Endothelial cell of umbilical vein (primary cell): ENCODE results near the gene SPECC1L. TPM values are rescaled to one million over a fixed set of nuclear protein-coding genes. Genes with fewer than 3 reads are reported as not detected.

Source experiments
- BruUV-seq: library from RNA; stranded (reverse); fragments of 400-500 nt; replicated peaks from 2 replicates; lab custom pipeline; 2021; lab: Mats Ljungman, UMichigan
- CTCF ChIA-PET: fragments of 300-600, 350-600 bp; sonication (Branson Sonifier 250); formaldehyde crosslinking; loops from one replicate; lab custom pipeline; 2021; ENCODE audit warnings: antibody characterized with exemption, inconsistent platforms; lab: Charles Lee
- POLR2A ChIA-PET: fragments of 300-600, 350-600 bp; sonication (Branson Sonifier 250); formaldehyde crosslinking; loops from one replicate; lab custom pipeline; 2021; ENCODE audit warnings: antibody characterized with exemption, inconsistent platforms; lab: Charles Lee
- DNase-seq: peaks from one replicate; pipeline ENCODE4 v3.0.0-alpha.2; 2011; ENCODE audit warnings: low read depth, low spot score
- FAIRE-seq: peaks from 2 replicates; lab custom pipeline; 2011; peaks lifted over from hg19 to GRCh38; lab: Jason Lieb, UNC
- H2AFZ ChIP-seq: 2 replicates; pipeline ENCODE4 v1.6.0; 2012; ENCODE audit warnings: low read depth, low read length, control low read depth, inconsistent platforms
- H3K27ac ChIP-seq: 2 replicates; pipeline ENCODE4 v1.5.1; 2011; ENCODE audit warnings: low read depth, mild to moderate bottlenecking, control low read depth, low read length, moderate library complexity; ENCODE audit not compliant: insufficient read depth
- H3K27me3 ChIP-seq, 2 experiments: 2 replicates each; pipeline versions ENCODE4 v1.6.0 to v1.6.1; 2011; ENCODE audit warnings: low read length in 2 of 2, mixed read lengths in 1 of 2; ENCODE audit not compliant: control insufficient read depth in 2 of 2, insufficient read depth in 2 of 2
- H3K36me3 ChIP-seq, 2 experiments: 2 replicates in 1 of 2; 3 replicates in 1 of 2; pipeline ENCODE4 v1.5.1; 2011; ENCODE audit warnings: low read length in 2 of 2, mild to moderate bottlenecking in 1 of 2, moderate library complexity in 1 of 2; ENCODE audit not compliant: control insufficient read depth in 2 of 2, insufficient read depth in 2 of 2; ENCODE audit errors: extremely low read depth in 1 of 2
- H3K4me1 ChIP-seq: 3 replicates; pipeline ENCODE4 v1.5.1; 2011; ENCODE audit warnings: mild to moderate bottlenecking, low read length; ENCODE audit not compliant: control insufficient read depth, insufficient read depth; ENCODE audit errors: extremely low read depth
- H3K4me2 ChIP-seq: 2 replicates; pipeline ENCODE4 v1.6.1; 2011; ENCODE audit warnings: low read length, control low read depth, mixed read lengths; ENCODE audit not compliant: insufficient read depth
- H3K4me3 ChIP-seq, 3 experiments: fragments of 200-600 bp in 1 of 3; sonication (generic), shearing (Covaris generic) in 1 of 3; replicated peaks in 1 of 3; 2 replicates each; pipeline ENCODE4 v1.5.1; 2011 to 2016; ENCODE audit warnings: control low read depth in 3 of 3, low read length in 3 of 3, mild to moderate bottlenecking in 2 of 3, inconsistent platforms in 1 of 3, low read depth in 1 of 3, moderate library complexity in 1 of 3; ENCODE audit not compliant: insufficient read depth in 1 of 3
- H3K79me2 ChIP-seq: 2 replicates; pipeline ENCODE4 v1.6.0; 2012; ENCODE audit warnings: low read length, inconsistent platforms; ENCODE audit not compliant: control insufficient read depth, insufficient read depth
- H3K9ac ChIP-seq: replicated peaks from 2 replicates; pipeline ENCODE3; 2011; ENCODE audit warnings: low read length, control low read depth; ENCODE audit not compliant: insufficient read depth; ENCODE audit errors: extremely low read depth
- H3K9me1 ChIP-seq: replicated peaks from 3 replicates; pipeline ENCODE4 v1.6.0; 2011; ENCODE audit warnings: mild to moderate bottlenecking, low read length; ENCODE audit not compliant: control insufficient read depth, insufficient read depth; ENCODE audit errors: extremely low read depth
- H3K9me3 ChIP-seq: replicated peaks from 2 replicates; pipeline ENCODE4 v1.5.1; 2012; ENCODE audit warnings: low read length, inconsistent platforms; ENCODE audit not compliant: control insufficient read depth, insufficient read depth
- H4K20me1 ChIP-seq: replicated peaks from 2 replicates; pipeline ENCODE3; 2011; ENCODE audit warnings: mild to moderate bottlenecking, low read length; ENCODE audit not compliant: control insufficient read depth, insufficient read depth; ENCODE audit errors: extremely low read depth
- CTCF ChIP-seq, 2 donors: IDR thresholded peaks; 1 replicate in 1 of 2; 2 replicates in 1 of 2; pipeline ENCODE4 v1.5.1; 2011; ENCODE audit warnings: low read length in 2 of 2, mild to moderate bottlenecking in 2 of 2, moderate library complexity in 2 of 2, control low read depth in 1 of 2, inconsistent platforms in 1 of 2, low read depth in 1 of 2; ENCODE audit not compliant: insufficient read depth in 1 of 2; ENCODE audit errors: extremely low read depth in 1 of 2
- EZH2 ChIP-seq: IDR thresholded peaks from 2 replicates; pipeline ENCODE4 v1.6.1; 2012; ENCODE audit warnings: borderline replicate concordance, low read depth, mild to moderate bottlenecking, moderate library complexity, low read length, inconsistent platforms; ENCODE audit not compliant: severe bottlenecking
- FOS ChIP-seq: IDR thresholded peaks from 2 replicates; pipeline ENCODE4 v1.6.1; 2011; ENCODE audit warnings: mild to moderate bottlenecking, low read length, moderate library complexity, borderline replicate concordance; ENCODE audit not compliant: insufficient read depth
- GATA2 ChIP-seq: IDR thresholded peaks from 2 replicates; pipeline ENCODE4 v1.7.0; 2011; ENCODE audit warnings: low read depth, mild to moderate bottlenecking, moderate library complexity, mixed read lengths, low read length; ENCODE audit not compliant: insufficient read length, insufficient read depth
- JUN ChIP-seq: IDR thresholded peaks from 2 replicates; pipeline ENCODE4 v1.6.1; 2011; ENCODE audit warnings: borderline replicate concordance, low read depth; ENCODE audit not compliant: insufficient read length, insufficient read depth
- MAX ChIP-seq: IDR thresholded peaks from 2 replicates; pipeline ENCODE4 v1.6.1; 2011; ENCODE audit not compliant: insufficient read depth, insufficient read length
- MYC ChIP-seq: IDR thresholded peaks from one replicate; pipeline ENCODE4 v1.6.1; 2011; ENCODE audit warnings: mild to moderate bottlenecking, low read depth, low read length
- POLR2A ChIP-seq: IDR thresholded peaks from 2 replicates; pipeline ENCODE4 v1.6.1; 2012; ENCODE audit warnings: low read depth, mild to moderate bottlenecking, control low read depth, low read length
- POLR2AphosphoS5 ChIP-seq: IDR thresholded peaks from 2 replicates; pipeline ENCODE4 v1.6.1; 2012; ENCODE audit warnings: low read depth, mild to moderate bottlenecking, control low read depth, low read length, moderate library complexity; ENCODE audit not compliant: insufficient read depth
- dilution Hi-C: fragments of 300-500 bp; cut with MboI; formaldehyde crosslinking; loops from one replicate; pipeline ENCODE4 v1.15.0; 2019; ENCODE audit warnings: low sequenced_read_pairs; ENCODE audit not compliant: extremely low pct_ligation_motif_present
- intact Hi-C: fragments of 100-400 bp; cut with micrococcal nuclease; formaldehyde crosslinking; loops from one replicate; pipeline ENCODE4 v1.10.0; 2022
- polyA plus RNA-seq, 4 experiments: library from polyadenylated mRNA; depleted of rRNA in 3 of 4; stranded (reverse) in 3 of 4; unstranded in 1 of 4; fragments of >200 nt; gene quantifications; 2 replicates each; pipeline versions ENCODE4 v1.2.1 to v1.2.3, GENCODE V29; 2011 to 2012; ENCODE audit warnings: missing spikeins in 1 of 4
- total RNA-seq: library from RNA; stranded (reverse); gene quantifications from 2 replicates; pipeline ENCODE4 v1.2.3, GENCODE V29; 2021

SPECC1L gene
- total and polyA plus RNA-seq, 2 donors (not counting 3 experiments of a cell fraction or from before 2014, with no cell fraction given), result 22.8 to 79.3 TPM

- peak; percentile 26 for DNase-seq
- BruUV-seq, result no TSS peak
Observed at GRCh38 chr22:24330636-24331035, 60.0 kb downstream of the SPECC1L start.

GRCh38 chr22:24331468-24332440 lies 61.1 kb downstream of the SPECC1L start:
- Histone ChIP-seq H3K27me3 (no peaks in the 10 kb centered on the region), H3K4me1 (peaks cover 14% of the 10 kb centered on the region), H3K27ac (no peak overlapping the region), H2AFZ (no peak overlapping the region), H3K9me3 (no peaks in the 10 kb centered on the region), H3K9ac (no peak overlapping the region), H3K4me2 (no peak overlapping the region), H3K4me3 (no peak overlapping the region), H3K9me1 (peaks cover 4% of the 10 kb centered on the region), H3K79me2 (peaks cover 21% of the 10 kb centered on the region), H3K36me3 (peaks cover 3 to 28% of the 10 kb centered on the region in 2 experiments), H4K20me1 (no peaks in the 10 kb centered on the region)
- CTCF ChIA-PET, result interaction anchor here (1.1 to 2.3 kb wide), 4 partner anchors 9 to 191 kb away, joined by 3 to 8 read pairs (median 6); no protein-coding TSS in a partner anchor
- POLR2A ChIA-PET, result no interaction called here
- no peak for TF ChIP-seq GATA2
- TF ChIP-seq EZH2, result no peak
- no peak for TF ChIP-seq MYC
- no peak for TF ChIP-seq JUN
- TF ChIP-seq FOS, result no peak
- TF ChIP-seq CTCF (IDR thresholded peaks at IDR 0.05; ENCODE audit: extremely low read depth in 1 of 2, insufficient read depth in 1 of 2, low read depth in 1 of 2, low read length in 2 of 2), result no peak
- TF ChIP-seq MAX, result no peak
- no peak for TF ChIP-seq POLR2A
- TF ChIP-seq POLR2AphosphoS5, result no peak
- no peak for DNase-seq
- no TSS peak for BruUV-seq
- no peak for FAIRE-seq
- intact Hi-C loops, result no loop called here
- dilution Hi-C loops, result no loop called here

More at GRCh38 chr22:24330636-24331035, 60.0 kb downstream of the SPECC1L start:
- dilution Hi-C loops, result no loop called here
- no peaks in the 10 kb centered on the region for H4K20me1 ChIP-seq
- H3K9me3 ChIP-seq, result no peaks in the 10 kb centered on the region
- H3K27me3 ChIP-seq, result no peaks in the 10 kb centered on the region
- ChIA-PET POLR2A (no interaction called here), CTCF (no interaction called here)
- no peak overlapping the region for H2AFZ ChIP-seq
- H3K9ac ChIP-seq, result no peak overlapping the region
- no peak for TF ChIP-seq POLR2AphosphoS5
- TF ChIP-seq GATA2, result peak; percentile 80
- intact Hi-C loops, result no loop called here
- no peak overlapping the region for H3K4me2 ChIP-seq
- H3K9me1 ChIP-seq, result peaks cover 4% of the 10 kb centered on the region
- no peak overlapping the region for H3K27ac ChIP-seq
- peaks cover 14% of the 10 kb centered on the region for H3K4me1 ChIP-seq
- no peak overlapping the region for H3K4me3 ChIP-seq
- peaks cover 27% of the 10 kb centered on the region for H3K79me2 ChIP-seq
- peaks cover 3 to 30% of the 10 kb centered on the region in 2 experiments for H3K36me3 ChIP-seq
- no peak for FAIRE-seq
